HepG2 (cell line): ENCODE results near the gene BIRC3. TPM values are rescaled to one million over a fixed set of nuclear protein-coding genes. Genes with fewer than 3 reads are reported as not detected.
A peak's percentile ranks its signal among the peaks of the same experiment; 100 is the strongest.

Experiments
- ARHGAP35 ChIP-seq: sonication (generic); formaldehyde crosslinking; IDR thresholded peaks from 2 replicates; pipeline ENCODE4 v1.9.0; 2022; ENCODE audit warnings: mild to moderate bottlenecking, inconsistent platforms, moderate library complexity, missing genetic modification reagents, borderline replicate concordance
- ELF1 ChIP-seq: sonication (generic); formaldehyde crosslinking; IDR thresholded peaks from 2 replicates; pipeline ENCODE4 v1.4.0; 2020; ENCODE audit warnings: missing genetic modification reagents
- GFI1 ChIP-seq: sonication (generic); formaldehyde crosslinking; IDR thresholded peaks from 2 replicates; pipeline ENCODE4 v1.5.0; 2020; ENCODE audit warnings: missing genetic modification reagents, mild to moderate bottlenecking, borderline replicate concordance
- KMT2B ChIP-seq: IDR thresholded peaks from 2 replicates; pipeline ENCODE4 v1.6.1; 2016; ENCODE audit warnings: missing genetic modification reagents, missing compliant biosample characterization
- MAX ChIP-seq: IDR thresholded peaks from 2 replicates; pipeline ENCODE4 v1.6.1; 2012; ENCODE audit warnings: inconsistent platforms
- NFYB ChIP-seq: sonication (generic); formaldehyde crosslinking; IDR thresholded peaks from 2 replicates; pipeline ENCODE4 v1.4.0; 2020; ENCODE audit warnings: missing genetic modification reagents
- RCOR2 ChIP-seq: IDR thresholded peaks from 2 replicates; pipeline ENCODE4 v1.6.1; 2016; ENCODE audit warnings: missing biosample characterization, missing genetic modification reagents
- SMARCE1 ChIP-seq: fragments of 450-650 bp; IDR thresholded peaks from 2 replicates; pipeline ENCODE4 v1.6.1; 2017; ENCODE audit warnings: borderline replicate concordance
- TEAD2 ChIP-seq: sonication (generic); formaldehyde crosslinking; IDR thresholded peaks from 2 replicates; pipeline ENCODE4 v1.9.0; 2021; ENCODE audit warnings: missing genetic modification reagents
- TSC22D2 ChIP-seq: sonication (generic); formaldehyde crosslinking; IDR thresholded peaks from 2 replicates; pipeline ENCODE4 v1.5.1; 2020; ENCODE audit warnings: missing genetic modification reagents, mild to moderate bottlenecking, borderline replicate concordance
- ZNF446 ChIP-seq: sonication (generic); formaldehyde crosslinking; IDR thresholded peaks from 2 replicates; pipeline ENCODE4 v1.5.0; 2020; ENCODE audit warnings: mild to moderate bottlenecking, missing genetic modification reagents
- ZNF879 ChIP-seq: sonication (generic); formaldehyde crosslinking; IDR thresholded peaks from 2 replicates; pipeline ENCODE4 v1.8.1; 2023; ENCODE audit warnings: missing genetic modification reagents
- polyA plus RNA-seq, 8 experiments: library from polyadenylated mRNA; depleted of rRNA in 3 of 8; stranded (reverse) in 7 of 8; unstranded in 1 of 8; fragments of >200 nt; fragmentation: Illumina TruSeq in 4 of 8; extraction: Trizol in 4 of 8; gene quantifications; 2 replicates each; pipeline versions ENCODE4 v1.2.1 to v1.2.3, GENCODE V29; 2011 to 2016; ENCODE audit warnings: low read depth in 4 of 8, missing spikeins in 1 of 8, mixed read lengths in 1 of 8; ENCODE audit not compliant: insufficient read depth in 1 of 8
- total RNA-seq, 5 experiments: library from RNA; depleted of rRNA; stranded (reverse); fragments of >200 nt; fragmentation: Illumina TruSeq; extraction: Trizol; gene quantifications; 2 replicates each; pipeline ENCODE4 v1.2.3, GENCODE V29; 2016; ENCODE audit warnings: low read depth in 1 of 5
- TF ChIP-seq, protein P1 (sequence below): sonication (generic); formaldehyde crosslinking; IDR thresholded peaks from 2 replicates; pipeline ENCODE4 v1.4.0; 2020; ENCODE audit warnings: mild to moderate bottlenecking, missing genetic modification reagents
- TF ChIP-seq, protein P2 (sequence below): sonication (generic); formaldehyde crosslinking; IDR thresholded peaks from 2 replicates; pipeline ENCODE4 v1.8.0; 2022; ENCODE audit warnings: mild to moderate bottlenecking, missing genetic modification reagents, moderate library complexity
- TF ChIP-seq, protein P3 (sequence below): sonication (generic); formaldehyde crosslinking; IDR thresholded peaks from 2 replicates; pipeline ENCODE4 v1.8.1; 2023; ENCODE audit warnings: mild to moderate bottlenecking, moderate library complexity, missing genetic modification reagents
- TF ChIP-seq, protein P4 (sequence below): sonication (generic); formaldehyde crosslinking; IDR thresholded peaks from 2 replicates; pipeline ENCODE4 v1.5.1; 2020; ENCODE audit warnings: mild to moderate bottlenecking, missing genetic modification reagents, borderline replicate concordance

BIRC3 gene
- total and polyA plus RNA-seq, 2 of the 13 experiments (the other 11 are each of a cell fraction or from before 2014, with no cell fraction given): 0.41 to 4.2 TPM

GRCh38 chr11:102268083-102268984, 49.0 kb upstream of the BIRC3 start (continued):
- TF ChIP-seq, protein P1, sequence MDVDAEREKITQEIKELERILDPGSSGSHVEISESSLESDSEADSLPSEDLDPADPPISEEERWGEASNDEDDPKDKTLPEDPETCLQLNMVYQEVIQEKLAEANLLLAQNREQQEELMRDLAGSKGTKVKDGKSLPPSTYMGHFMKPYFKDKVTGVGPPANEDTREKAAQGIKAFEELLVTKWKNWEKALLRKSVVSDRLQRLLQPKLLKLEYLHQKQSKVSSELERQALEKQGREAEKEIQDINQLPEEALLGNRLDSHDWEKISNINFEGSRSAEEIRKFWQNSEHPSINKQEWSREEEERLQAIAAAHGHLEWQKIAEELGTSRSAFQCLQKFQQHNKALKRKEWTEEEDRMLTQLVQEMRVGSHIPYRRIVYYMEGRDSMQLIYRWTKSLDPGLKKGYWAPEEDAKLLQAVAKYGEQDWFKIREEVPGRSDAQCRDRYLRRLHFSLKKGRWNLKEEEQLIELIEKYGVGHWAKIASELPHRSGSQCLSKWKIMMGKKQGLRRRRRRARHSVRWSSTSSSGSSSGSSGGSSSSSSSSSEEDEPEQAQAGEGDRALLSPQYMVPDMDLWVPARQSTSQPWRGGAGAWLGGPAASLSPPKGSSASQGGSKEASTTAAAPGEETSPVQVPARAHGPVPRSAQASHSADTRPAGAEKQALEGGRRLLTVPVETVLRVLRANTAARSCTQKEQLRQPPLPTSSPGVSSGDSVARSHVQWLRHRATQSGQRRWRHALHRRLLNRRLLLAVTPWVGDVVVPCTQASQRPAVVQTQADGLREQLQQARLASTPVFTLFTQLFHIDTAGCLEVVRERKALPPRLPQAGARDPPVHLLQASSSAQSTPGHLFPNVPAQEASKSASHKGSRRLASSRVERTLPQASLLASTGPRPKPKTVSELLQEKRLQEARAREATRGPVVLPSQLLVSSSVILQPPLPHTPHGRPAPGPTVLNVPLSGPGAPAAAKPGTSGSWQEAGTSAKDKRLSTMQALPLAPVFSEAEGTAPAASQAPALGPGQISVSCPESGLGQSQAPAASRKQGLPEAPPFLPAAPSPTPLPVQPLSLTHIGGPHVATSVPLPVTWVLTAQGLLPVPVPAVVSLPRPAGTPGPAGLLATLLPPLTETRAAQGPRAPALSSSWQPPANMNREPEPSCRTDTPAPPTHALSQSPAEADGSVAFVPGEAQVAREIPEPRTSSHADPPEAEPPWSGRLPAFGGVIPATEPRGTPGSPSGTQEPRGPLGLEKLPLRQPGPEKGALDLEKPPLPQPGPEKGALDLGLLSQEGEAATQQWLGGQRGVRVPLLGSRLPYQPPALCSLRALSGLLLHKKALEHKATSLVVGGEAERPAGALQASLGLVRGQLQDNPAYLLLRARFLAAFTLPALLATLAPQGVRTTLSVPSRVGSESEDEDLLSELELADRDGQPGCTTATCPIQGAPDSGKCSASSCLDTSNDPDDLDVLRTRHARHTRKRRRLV (CRISPR knock-in tag): no peak
- TF ChIP-seq KMT2B (CRISPR knock-in tag): no peak
- TF ChIP-seq, protein P2, sequence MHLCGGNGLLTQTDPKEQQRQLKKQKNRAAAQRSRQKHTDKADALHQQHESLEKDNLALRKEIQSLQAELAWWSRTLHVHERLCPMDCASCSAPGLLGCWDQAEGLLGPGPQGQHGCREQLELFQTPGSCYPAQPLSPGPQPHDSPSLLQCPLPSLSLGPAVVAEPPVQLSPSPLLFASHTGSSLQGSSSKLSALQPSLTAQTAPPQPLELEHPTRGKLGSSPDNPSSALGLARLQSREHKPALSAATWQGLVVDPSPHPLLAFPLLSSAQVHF (CRISPR knock-in tag): no peak
- TF ChIP-seq ELF1: peak; percentile 70; the same call in 1 of the 2 replicates
- TF ChIP-seq GFI1 (CRISPR knock-in tag): 0 out of 2 replicates have a peak, but pooled peaks have one; percentile 23
- no peak for TF ChIP-seq ZNF879
- no peak for TF ChIP-seq ZNF446 (CRISPR knock-in tag)
- no peak for TF ChIP-seq TEAD2 (CRISPR knock-in tag)
- TF ChIP-seq, protein P3, sequence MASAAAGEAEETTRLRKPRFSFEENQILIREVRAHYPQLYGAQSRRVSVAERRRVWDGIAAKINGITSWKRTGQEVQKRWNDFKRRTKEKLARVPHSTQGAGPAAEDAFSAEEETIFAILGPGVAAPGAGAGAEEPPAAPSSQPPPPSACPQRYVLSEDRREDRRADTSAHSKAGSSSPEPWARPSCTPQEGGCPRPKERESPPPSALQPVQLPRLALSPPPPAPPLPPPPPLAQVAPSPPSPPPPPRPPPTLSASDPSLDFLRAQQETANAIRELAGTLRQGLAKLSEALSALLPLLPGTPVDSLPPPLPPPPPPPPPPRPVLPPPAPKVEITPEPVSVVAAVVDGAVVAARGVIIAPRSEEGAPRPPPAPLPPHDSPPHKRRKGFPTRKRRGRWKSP: no peak
- peak; percentile 75 for TF ChIP-seq MAX
- TF ChIP-seq, protein P4, sequence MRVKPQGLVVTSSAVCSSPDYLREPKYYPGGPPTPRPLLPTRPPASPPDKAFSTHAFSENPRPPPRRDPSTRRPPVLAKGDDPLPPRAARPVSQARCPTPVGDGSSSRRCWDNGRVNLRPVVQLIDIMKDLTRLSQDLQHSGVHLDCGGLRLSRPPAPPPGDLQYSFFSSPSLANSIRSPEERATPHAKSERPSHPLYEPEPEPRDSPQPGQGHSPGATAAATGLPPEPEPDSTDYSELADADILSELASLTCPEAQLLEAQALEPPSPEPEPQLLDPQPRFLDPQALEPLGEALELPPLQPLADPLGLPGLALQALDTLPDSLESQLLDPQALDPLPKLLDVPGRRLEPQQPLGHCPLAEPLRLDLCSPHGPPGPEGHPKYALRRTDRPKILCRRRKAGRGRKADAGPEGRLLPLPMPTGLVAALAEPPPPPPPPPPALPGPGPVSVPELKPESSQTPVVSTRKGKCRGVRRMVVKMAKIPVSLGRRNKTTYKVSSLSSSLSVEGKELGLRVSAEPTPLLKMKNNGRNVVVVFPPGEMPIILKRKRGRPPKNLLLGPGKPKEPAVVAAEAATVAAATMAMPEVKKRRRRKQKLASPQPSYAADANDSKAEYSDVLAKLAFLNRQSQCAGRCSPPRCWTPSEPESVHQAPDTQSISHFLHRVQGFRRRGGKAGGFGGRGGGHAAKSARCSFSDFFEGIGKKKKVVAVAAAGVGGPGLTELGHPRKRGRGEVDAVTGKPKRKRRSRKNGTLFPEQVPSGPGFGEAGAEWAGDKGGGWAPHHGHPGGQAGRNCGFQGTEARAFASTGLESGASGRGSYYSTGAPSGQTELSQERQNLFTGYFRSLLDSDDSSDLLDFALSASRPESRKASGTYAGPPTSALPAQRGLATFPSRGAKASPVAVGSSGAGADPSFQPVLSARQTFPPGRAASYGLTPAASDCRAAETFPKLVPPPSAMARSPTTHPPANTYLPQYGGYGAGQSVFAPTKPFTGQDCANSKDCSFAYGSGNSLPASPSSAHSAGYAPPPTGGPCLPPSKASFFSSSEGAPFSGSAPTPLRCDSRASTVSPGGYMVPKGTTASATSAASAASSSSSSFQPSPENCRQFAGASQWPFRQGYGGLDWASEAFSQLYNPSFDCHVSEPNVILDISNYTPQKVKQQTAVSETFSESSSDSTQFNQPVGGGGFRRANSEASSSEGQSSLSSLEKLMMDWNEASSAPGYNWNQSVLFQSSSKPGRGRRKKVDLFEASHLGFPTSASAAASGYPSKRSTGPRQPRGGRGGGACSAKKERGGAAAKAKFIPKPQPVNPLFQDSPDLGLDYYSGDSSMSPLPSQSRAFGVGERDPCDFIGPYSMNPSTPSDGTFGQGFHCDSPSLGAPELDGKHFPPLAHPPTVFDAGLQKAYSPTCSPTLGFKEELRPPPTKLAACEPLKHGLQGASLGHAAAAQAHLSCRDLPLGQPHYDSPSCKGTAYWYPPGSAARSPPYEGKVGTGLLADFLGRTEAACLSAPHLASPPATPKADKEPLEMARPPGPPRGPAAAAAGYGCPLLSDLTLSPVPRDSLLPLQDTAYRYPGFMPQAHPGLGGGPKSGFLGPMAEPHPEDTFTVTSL (CRISPR knock-in tag): 0 out of 2 replicates have a peak, but pooled peaks have one; percentile 36
- TF ChIP-seq ARHGAP35 (CRISPR knock-in tag): no peak
- TF ChIP-seq RCOR2 (CRISPR knock-in tag): no peak
- TF ChIP-seq TSC22D2 (CRISPR knock-in tag): no peak
- TF ChIP-seq SMARCE1: no peak
- no peak for TF ChIP-seq NFYB (CRISPR knock-in tag)
